Activated CD8-positive, alpha-beta memory T cell treated with anti-CD3 and anti-CD28 coated beads for 1 hour (primary cell): ENCODE data around the gene TECTA.

Source experiments
- DNase-seq, 2 donors: peaks; one replicate each; pipeline ENCODE4 v3.0.0-alpha.2; 2020; ENCODE audit warnings: low read depth in 1 of 2; ENCODE audit errors: extremely low read depth in 1 of 2

TECTA gene

GRCh38 chr11:121127809-121128208 is 26.8 kb downstream of the TECTA start:
- DNase-seq: no peak

DNA sequence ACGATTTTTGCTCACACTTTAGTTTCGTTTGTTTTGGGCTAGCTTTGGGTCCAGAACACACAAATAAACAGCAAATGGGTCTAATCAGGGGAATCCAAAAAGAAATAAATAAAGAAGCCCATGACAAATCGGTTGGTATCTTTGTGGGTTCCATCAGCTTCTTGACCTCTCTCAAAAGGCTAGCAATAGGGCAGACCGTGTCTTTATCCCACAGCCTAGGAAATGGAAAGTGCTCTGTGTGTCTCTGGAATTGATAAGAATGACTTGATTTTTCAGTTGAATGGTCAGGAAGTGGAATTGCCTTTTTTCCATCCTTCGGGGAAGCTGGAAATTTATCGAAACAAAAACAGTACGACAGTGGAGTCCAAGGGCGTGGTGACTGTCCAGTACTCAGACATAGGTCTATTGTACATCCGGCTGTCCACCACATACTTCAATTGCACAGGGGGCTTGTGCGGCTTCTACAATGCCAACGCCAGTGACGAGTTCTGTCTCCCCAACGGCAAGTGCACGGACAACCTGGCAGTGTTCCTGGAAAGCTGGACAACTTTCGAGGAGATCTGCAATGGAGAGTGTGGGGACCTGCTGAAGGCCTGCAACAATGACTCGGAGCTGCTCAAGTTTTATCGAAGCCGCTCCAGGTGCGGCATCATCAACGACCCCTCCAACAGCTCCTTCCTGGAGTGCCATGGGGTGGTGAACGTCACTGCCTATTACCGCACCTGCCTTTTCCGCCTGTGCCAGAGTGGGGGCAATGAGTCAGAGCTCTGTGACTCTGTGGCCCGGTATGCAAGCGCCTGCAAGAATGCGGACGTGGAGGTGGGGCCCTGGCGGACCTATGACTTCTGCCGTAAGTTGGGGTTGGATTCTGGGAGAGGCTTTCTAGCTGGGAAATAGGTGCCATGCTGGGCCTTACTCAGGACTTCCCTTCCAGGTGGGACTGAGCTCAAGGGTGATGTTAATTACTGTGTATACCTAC is 28.6 kb downstream of the TECTA start:
- DNase-seq: no peak

DNA sequence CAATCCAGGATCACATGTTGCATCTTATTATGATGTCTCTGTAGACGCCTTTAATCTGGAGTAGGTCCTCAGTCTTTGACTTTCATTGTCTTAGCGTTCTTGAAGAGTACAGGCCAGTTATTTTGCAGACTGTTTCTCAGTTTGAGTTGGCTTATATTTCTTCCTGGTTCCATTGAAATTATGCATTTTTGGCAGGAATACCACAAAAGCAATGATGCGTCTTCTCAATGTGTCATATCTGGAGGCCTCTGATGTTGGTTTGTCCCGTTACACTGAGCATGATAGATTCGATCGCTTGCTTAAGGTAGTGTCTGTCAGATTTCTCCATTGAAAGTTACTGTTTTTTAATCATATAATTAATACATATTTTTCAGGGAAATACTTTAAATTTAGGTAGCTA is 30.6 kb downstream of the TECTA start:
- DNase-seq: no peak

DNA sequence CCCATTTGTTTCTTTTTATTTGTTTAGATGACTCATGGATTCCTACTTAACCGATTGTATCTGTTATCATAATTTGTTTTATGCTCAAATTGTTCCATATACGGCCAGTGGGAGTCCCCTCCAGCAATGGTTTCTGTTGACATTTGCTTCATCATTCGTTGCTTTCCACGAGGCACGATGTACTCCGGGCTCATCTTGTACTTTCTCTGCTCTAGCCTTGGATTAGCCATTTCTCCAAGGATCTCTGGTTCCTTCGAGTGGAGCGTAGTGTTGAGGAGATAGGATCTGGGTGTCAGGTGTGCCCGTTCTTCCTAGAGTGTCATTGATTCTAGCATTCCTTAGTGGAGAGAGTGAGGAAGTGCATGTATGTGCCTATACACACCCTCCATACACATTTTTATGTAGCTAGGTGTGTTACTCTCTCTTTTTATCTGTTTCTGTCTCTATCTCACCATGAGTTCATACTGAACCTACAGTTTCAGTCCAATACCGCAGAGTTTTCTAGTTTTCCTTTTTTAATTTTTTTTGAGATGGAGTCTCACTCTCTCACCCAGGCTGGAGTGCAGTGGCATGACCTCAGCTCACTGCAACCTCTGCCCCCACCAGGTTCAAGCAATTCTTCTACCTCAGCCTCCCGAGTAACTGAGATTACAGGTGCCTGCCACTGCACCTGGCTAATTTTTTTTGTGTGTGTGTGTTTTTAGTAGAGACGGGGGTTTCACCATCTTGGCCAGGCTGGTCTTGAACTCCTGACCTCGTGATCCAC is 31.4 kb downstream of the TECTA start:
- no peak for DNase-seq

GRCh38 chr11:121134741-121135312 is 33.8 kb downstream of the TECTA start:
- DNase-seq: no peak

GRCh38 chr11:121137005-121137404 is 36.0 kb downstream of the TECTA start:
- DNase-seq: no peak

GRCh38 chr11:121138259-121138658 is 37.2 kb downstream of the TECTA start:
- DNase-seq: no peak

DNA sequence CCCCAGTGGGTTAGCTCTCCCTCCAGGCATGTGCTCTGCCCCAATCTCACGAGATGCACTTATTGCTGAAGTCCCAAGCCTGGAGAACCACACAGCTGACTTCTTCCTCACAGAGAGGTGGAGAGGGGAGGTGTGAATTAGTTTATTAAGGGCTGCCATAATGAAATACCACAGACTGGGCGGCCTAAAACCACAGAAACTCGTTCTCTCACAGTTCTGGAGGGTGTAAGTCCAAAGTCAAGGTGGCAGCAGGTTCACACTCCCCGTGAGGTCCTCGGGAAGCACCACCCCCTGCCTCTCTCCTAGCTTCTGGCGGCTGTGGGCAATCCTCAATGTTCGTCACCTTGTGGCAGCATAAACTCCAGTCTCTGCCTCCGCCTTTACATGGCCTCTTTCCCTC is 39.3 kb downstream of the TECTA start:
- no peak for DNase-seq

DNA sequence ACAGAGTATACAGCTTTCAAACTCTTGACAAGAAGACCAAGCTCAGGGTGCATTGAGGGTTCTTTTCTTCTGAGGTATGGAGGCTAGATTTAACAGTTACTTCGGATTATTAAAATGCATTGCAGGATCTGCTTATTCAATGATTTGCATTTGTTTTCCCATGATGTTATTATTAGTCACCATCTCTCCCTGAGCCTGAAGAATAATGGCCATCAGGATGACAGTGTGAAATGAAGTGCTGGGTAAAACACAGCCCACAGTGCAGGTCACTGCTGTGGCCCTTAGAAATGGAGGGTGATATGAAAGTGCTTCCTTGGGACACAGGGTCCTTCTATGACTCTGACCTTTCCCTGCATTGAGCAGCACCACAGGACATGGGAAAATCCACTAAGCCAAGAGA is 40.0 kb downstream of the TECTA start:
- DNase-seq: no peak

- no peak for DNase-seq
Measured at GRCh38 chr11:121143921-121144320, 42.9 kb downstream of the TECTA start.

- DNase-seq: no peak
Measured at GRCh38 chr11:121144723-121145122, 43.7 kb downstream of the TECTA start.

DNA sequence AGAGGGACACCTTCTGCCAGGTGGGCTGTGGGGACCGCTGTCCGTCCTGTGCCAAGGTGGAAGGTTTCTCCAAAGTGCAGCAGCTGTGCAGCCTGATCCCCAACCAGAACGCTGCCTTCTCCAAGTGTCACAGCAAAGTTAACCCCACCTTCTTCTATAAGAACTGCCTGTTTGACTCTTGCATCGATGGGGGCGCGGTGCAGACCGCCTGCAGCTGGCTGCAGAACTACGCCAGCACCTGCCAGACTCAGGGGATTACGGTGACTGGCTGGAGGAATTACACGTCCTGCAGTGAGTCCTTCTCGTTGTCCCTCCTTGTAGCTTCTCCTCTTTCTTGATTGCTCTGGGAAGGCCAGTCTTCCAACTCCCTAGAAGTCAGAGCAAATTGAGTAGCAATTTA is 44.8 kb downstream of the TECTA start:
- DNase-seq: no peak

DNA sequence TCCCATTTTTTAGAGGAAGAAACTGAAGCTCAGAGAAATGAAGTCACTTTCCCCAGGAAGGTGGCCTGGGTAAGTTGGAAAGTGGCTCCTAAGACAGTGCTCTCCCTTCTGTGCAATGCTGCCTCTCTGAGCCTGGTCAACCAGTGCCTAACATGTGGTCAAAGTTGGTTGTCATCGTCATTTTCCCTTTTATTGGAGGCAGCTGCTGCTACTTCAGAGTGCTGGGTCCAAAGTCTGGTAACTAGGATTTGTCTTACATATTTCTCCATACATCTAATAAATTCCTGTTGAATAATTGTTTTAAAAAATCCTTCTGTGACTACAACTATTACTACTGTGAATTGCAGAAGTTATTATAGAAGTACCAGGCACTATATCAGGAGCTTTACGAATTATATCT is 48.1 kb downstream of the TECTA start:
- no peak for DNase-seq

DNA sequence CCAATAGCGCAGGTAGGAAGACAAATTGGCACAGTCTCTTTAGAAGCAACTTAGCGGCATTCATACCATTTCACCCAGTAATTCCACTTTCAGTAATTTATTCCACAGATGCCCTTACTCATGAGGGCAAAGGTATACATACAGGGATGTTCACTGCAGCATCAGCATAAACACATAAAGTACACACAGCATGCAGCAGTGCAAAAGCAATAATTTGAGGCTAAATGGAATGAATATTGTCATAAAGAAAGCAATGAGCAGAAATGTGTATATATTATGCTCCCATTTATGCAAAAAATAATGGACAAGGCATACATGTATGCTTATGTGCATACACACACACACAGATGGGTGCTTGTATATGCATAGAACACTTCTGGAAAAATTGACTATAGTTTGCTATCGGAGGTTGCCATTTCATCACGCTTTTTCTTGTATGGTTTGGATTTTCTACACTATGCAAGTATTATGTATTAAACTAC is 50.2 kb downstream of the TECTA start:
- no peak for DNase-seq

DNA sequence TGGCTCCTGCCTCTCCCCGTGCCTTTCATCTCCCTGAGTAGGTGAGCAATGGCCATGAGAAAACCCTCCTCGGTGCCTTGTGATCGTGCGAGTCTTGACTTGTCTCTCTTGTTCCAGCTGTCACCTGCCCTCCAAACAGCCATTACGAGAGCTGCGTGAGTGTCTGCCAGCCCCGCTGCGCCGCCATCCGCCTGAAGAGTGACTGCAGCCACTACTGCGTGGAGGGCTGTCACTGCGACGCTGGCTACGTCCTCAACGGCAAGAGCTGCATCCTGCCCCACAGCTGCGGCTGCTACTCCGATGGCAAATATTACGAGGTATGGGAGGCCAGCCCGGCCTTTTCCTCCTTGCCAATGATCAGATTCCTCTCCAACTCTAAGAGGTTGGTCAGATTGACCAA is 51.7 kb downstream of the TECTA start:
- no peak for DNase-seq

DNA sequence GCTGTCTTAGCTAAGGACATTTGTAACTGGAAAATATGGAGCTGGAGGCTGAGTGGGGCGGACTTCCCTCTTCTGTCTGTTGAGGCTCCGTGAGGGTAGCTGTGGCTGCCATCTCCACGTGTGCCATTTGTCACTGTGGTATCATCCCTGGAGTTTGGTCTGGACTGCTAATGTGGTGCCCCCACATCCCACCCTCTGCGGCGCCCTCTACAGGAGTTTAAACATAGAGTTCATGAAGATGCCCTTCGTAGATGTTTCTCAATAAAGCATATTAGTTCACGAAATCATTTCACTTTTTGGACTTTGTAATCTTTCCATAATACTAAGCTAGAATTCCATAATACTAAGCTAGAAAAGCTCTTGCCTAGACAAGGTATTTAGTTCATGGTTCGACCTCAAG is 52.4 kb downstream of the TECTA start:
- no peak for DNase-seq

DNA sequence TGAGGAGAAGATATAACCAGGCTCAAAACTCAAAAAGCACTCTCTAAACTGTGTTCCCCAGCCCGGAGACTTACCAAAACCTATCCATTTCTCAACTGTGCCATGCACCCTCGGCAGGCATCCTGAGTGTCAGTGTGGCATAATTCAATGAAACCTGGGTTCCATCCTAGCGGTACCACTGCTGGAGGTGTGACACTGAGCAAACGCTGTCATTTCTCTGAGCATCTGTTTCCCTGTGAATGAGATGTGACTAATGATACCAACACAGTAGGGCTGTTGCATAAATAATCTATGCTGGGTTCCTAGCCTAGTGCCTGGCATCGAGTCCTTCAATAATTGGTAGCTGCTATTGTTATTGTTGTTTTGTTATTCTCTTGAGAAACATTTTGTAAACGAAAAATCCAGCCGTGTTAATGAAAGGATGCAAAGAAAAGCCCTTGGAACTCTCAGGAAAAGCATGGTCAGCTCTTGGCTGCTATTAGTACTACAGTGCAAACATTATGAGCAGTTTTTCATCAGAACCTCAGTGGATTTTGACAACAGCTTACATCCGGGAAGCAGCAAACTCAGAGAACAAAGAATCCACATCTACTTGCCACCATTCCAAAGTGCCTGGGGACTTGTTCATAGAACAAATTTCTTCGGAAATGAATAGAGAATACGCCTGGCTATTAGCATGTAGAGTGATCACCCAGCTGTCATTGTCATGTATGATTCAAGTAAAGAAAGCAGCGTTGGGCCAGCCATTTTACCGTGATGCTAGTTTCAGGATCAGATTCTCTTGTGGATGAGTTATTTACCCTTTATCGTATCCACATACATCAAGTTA is 53.7 kb downstream of the TECTA start:
- DNase-seq: no peak

DNA sequence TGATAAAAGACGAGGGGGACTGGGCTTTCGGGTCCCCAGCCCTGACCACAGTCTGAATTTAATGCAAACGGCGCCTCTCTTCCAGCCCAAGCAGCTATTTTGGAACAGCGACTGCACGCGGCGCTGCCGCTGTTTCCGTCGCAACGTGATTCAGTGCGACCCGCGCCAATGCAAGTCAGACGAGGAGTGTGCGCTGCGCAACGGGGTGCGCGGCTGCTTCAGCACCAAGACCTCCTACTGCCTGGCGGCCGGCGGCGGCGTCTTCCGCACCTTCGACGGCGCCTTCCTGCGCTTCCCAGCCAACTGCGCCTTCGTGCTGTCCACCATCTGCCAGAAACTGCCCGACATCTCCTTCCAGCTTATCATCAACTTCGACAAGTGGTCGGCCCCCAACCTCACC is 56.7 kb downstream of the TECTA start:
- no peak for DNase-seq

- DNase-seq: no peak
Measured at GRCh38 chr11:121159741-121160140, 58.7 kb downstream of the TECTA start.

- DNase-seq: no peak
Measured at GRCh38 chr11:121161349-121161917, 60.4 kb downstream of the TECTA start.
